Measurements from ENCODE around the gene CCDC188.

CCDC188 gene

GRCh38 chr22:20147237-20147988 is 3.4 kb downstream of the CCDC188 start:
- DNase-seq = no peak

DNA sequence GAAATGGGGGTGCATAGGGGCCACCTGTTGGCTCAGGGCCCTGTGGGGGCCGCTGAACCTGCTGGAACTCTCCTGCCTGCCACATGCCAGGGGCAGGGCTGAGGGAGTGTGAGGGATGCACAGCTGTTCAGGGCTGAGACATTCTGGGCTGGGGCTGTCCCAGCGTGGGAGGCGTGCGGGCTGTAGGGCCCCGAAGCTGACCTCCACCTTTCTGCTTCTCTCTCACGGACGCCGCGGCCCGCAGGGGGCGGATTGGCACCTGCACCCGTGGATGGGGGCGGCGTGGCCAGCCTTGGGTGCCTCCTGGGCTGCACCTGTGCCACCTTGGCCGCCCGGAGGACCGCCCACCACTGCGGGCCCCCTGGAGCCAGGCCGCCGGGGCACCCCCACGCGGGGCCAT is 4.1 kb downstream of the CCDC188 start:
- no peak for DNase-seq

GRCh38 chr22:20145832-20146223 is 5.0 kb downstream of the CCDC188 start:
- DNase-seq = no peak

- DNase-seq = no peak
Observed at GRCh38 chr22:20145206-20145831, 5.5 kb downstream of the CCDC188 start.

DNA sequence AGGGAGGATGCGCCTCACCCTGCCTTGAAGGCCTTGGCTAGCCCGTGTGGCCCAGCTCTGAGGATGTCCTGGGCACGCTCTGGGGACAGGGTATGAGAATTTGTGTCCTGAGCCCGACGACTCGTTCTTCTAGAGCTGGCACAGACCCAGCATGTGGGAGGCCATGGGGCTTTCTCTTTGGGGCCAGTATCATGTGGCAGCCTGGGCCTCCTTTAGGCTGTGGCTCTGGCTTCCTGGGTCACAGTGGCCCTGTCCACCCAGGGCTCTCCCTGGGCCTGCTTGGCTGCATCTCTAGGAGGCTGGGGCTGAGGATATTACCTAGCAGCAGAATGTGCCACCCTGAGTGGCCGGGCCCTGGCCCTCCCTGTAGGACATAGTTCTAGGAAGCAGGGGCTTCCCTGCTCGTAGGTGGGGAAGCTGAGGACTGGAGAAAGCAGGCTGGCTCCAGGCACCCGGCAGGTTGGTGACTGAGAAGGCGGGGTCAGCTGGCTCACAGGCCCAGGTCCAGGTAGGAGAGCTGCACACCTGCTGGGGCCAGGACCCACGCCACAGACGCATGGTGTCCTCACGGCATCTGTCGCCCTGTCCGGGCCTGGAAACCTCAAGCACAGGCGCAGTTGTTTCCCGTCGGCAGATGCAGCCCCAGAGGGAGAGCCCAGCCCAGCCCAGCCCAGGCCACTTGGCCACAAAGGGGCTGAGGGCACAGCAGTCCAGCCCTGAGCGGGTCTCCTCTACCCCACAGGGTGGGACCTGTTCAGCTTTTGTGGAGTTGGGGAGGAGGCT is 6.8 kb downstream of the CCDC188 start:
- no peak for DNase-seq

DNA sequence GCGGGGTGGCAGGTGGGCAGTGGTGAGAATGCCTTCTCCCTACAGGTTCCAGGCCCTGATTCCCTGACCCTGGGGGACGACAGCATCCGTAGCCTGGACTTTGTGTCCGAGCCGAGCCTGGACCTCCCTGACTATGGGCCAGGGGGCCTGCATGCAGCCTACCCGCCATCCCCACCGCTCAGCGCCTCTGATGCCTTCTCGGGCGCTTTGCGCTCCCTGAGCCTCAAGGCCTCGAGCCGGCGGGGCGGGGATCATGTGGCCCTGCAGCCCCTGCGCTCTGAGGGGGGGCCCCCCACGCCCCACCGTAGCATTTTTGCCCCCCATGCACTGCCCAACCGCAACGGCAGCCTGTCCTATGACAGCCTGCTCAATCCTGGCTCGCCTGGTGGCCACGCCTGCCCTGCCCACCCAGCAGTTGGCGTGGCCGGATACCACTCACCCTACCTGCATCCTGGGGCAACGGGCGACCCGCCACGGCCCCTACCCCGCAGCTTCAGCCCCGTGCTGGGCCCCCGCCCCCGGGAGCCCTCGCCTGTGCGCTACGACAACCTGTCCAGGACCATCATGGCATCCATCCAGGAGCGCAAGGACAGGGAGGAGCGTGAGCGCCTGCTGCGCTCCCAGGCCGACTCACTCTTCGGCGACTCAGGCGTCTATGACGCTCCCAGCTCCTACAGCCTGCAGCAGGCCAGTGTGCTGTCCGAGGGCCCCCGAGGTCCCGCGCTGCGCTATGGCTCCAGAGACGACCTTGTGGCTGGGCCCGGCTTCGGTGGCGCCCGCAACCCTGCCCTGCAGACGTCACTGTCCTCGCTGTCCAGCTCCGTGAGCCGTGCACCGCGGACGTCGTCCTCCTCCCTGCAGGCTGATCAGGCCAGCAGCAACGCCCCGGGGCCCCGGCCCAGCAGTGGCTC is 7.9 kb downstream of the CCDC188 start:
- no peak for DNase-seq

GRCh38 chr22:20141186-20142077 is 9.4 kb downstream of the CCDC188 start:
- no peak for DNase-seq

- DNase-seq = no peak
Observed at GRCh38 chr22:20140521-20140964, 10.3 kb downstream of the CCDC188 start.

- no peak for DNase-seq
Observed at GRCh38 chr22:20140107-20140445, 10.8 kb downstream of the CCDC188 start.

DNA sequence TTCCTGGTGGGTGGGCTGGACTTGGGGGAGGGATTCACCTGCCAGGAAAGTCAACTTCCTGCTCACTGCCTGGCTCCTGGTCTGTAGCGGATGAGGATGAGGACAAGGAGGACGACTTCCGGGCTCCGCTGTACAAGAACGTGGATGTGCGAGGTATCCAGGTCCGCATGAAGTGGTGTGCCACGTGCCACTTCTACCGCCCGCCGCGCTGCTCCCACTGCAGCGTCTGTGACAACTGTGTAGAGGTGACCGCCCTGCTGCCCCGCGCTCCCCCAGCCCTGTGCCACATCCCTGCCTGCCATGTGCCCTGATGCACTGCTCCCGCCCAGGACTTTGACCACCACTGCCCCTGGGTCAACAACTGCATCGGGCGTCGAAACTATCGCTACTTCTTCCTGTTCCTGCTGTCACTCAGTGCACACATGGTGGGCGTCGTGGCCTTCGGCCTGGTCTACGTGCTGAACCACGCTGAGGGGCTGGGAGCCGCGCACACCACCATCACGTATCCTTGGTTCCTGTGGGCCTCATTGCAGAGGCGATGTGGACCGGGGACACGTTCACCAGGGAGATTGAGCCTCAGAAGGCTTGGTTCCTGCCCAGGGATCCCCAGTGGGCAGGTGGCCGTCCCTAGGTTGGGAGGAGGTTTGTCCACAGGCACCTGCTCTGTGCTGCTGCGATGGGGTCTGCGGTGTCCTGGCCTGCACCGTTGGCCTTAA is 11.3 kb downstream of the CCDC188 start:
- no peak for DNase-seq

DNA sequence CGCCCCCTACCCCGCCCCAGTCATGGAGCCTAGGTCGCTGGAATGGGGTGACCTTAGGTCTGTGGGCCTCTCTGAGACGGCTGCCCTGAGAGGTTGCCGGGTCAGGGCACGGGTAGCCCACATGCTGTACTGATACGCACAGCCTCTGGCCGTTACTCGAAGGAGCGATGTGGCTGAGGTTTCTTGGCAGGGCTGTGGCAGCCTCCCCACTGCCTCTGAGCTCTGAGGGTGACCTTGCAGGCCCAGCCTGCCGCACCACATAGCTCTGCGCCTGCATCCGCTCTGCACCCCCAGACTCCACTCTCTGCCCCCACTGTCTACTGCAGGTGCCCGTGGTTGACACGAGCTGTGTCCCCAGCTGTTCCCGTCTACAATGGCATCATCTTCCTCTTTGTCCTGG is 12.0 kb downstream of the CCDC188 start:
- no peak for DNase-seq

DNA sequence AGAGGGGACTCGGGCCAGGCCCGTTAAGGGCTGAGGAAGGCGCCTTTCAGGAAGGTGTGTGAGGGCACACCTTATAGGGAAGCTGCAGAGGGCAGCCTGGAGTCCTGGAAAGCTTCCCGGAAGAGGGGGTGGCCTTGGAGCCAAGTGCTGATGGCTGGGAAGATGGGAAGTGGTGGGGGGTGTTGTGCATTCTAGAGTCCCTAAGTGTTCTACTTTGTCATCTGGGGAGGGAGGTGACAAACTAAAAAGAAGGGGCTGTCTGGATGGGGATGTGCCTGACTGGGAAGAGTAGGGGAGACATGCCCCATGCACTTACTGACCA is 12.5 kb downstream of the CCDC188 start:
- DNase-seq = no peak

- no peak for DNase-seq
Observed at GRCh38 chr22:20137671-20138416, 13.0 kb downstream of the CCDC188 start.

DNA sequence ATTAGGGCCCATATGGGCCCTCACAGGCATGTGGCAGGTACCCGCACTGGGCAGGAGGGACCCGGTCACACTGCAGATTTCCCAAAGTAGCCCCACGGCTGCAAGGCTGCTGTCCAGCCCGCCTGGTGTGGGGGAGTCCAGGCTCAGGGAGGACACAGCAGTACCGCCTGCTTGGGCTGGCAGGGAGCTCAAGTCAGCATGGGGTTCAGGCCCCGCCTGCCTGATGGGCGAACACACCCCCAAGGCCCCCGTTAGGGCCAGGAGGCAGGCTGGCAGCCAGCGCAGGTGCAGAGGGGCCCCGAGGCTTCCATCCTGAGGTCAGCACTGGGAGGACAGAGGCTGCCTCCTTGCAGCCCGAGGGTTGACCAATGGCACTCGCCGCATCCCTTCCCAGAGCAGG is 13.7 kb downstream of the CCDC188 start:
- DNase-seq = no peak

DNA sequence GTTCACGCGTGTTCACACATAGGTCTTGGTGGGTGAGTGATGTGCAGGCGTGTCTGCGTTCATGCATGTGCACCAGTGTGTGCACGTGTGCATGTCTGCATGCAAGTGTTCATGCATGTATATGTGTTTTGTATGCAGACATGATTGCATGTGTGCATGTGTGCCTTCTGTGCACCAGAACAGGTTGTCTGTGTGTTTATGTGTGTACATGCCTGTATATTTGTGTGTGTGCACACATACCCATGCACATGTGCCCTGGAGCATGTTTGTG is 14.3 kb downstream of the CCDC188 start:
- no peak for DNase-seq

DNA sequence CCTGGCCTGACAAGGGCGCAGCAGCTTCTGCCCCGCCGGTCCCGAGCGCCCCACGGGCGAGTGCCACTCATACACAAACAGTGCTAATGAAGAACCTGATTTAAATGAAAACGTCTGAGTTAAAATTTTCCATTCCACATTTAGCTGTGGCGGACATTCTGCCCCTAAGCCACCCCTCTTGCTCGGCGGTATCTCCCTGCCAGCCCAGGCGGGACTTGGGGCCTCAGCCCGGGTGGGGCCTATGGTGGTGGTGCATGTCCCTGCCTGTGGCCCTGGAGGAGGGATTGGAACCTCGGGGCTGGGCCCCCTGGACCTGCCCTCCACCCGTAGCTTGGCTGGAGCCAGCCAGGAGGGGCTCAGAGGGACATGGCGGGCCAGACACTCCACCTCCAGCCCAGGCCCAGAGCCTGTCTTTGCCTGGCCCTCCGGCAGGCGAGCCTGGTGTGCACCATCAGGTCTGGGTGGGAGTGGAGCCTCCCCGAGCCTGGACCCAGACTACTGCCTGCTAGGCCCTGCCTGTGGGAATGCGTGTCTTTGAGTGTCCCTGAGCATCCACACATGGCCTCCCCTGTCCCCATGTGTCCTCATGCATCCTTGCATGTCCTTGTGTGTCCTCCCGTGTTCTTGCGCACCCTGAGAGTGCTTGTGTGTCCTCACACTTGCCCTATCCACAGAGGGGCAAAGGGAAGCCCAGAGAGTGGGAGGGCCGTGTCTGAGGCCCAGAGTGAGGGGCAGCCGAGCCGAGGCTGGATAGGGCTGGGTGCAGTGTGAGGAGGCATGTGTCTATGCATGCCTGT is 14.9 kb downstream of the CCDC188 start:
- DNase-seq = no peak

DNA sequence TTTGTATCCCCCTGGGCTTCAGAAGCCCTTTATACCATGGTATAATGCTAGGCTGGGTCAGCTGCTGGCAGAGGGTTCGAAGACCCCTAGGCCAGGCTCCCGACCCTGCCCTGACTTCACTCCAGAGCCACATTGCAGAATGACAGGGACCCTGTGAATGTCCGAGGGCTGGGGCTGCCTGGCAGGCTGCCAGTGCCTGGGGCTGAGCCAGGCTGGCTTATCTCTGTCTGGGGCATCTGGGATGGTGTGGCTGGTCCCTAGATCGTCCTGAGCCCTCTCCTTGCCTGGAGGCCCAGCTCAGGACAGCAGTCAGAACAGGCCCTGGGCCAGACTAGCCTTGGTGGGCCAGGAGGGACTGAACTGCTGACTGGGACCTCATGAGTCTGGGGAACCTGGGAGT is 15.6 kb downstream of the CCDC188 start:
- no peak for DNase-seq

- DNase-seq = no peak
Observed at GRCh38 chr22:20133930-20134549, 16.8 kb downstream of the CCDC188 start.

GRCh38 chr22:20132686-20133246 is 18.1 kb downstream of the CCDC188 start:
- no peak for DNase-seq

Measured in GOT3 (cell line).